C4-2B (cell line): ENCODE measurements around the gene ARID4B.

Source experiments
- ZFX ChIP-seq: fragments of 450-650 bp; IDR thresholded peaks from 2 replicates; pipeline ENCODE4 v1.6.1; 2017
- TF ChIP-seq, protein P1 (sequence below): fragments of 450-650 bp; conservative IDR thresholded peaks from 2 replicates; pipeline ENCODE4 v1.5.1; 2017; ENCODE audit warnings: mild to moderate bottlenecking

DNA sequence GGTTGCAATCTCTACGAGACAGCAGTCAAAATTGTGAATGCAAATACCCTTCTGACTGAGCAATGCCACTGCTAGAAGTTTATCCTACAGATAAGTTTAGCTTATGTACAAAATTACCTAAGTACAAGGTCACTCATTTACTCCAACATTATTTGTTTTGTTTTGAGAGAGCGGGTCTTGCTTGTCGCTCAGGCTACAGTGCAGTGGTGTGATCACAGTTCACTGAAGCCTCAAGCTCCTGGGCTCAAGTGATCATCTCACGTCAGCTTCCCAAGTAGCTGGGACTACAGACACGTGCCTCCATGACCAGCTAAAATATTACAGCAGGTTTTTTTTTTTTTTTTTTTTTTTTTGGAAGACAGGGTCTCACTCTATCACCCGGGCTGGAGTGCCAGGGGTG, 182.3 kb downstream of the ARID4B start:
- TF ChIP-seq, protein P1, sequence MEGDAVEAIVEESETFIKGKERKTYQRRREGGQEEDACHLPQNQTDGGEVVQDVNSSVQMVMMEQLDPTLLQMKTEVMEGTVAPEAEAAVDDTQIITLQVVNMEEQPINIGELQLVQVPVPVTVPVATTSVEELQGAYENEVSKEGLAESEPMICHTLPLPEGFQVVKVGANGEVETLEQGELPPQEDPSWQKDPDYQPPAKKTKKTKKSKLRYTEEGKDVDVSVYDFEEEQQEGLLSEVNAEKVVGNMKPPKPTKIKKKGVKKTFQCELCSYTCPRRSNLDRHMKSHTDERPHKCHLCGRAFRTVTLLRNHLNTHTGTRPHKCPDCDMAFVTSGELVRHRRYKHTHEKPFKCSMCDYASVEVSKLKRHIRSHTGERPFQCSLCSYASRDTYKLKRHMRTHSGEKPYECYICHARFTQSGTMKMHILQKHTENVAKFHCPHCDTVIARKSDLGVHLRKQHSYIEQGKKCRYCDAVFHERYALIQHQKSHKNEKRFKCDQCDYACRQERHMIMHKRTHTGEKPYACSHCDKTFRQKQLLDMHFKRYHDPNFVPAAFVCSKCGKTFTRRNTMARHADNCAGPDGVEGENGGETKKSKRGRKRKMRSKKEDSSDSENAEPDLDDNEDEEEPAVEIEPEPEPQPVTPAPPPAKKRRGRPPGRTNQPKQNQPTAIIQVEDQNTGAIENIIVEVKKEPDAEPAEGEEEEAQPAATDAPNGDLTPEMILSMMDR = no peak
- TF ChIP-seq ZFX = no peak
